Mucosa of descending colon (tissue), 3 donors: ENCODE data around the gene DLEC1. TPM values are rescaled to one million over a fixed set of nuclear protein-coding genes. Genes with fewer than 3 reads are reported as not detected.
"Not testable (repeated sequence)": the region's sequence is repeated elsewhere in the genome, so short reads cannot be mapped to it uniquely, and the experiment has no call there.

Source experiments
- ATAC-seq: fragments of 200-7000 bp; cut with Tn5 transposase; one replicate; pipeline ENCODE4 v1.9.1; 2020; ENCODE audit warnings: mild to moderate bottlenecking, moderate library complexity
- DNase-seq, 3 donors: peaks; one replicate each; pipeline ENCODE4 v3.0.0-alpha.2; 2020
- H3K36me3 ChIP-seq: fragments of 200-600 bp; one replicate; pipeline ENCODE4 v1.8.0; 2021; ENCODE audit warnings: low read depth, mild to moderate bottlenecking
- H3K4me1 ChIP-seq: fragments of 200-600 bp; one replicate; pipeline ENCODE4 v1.8.0; 2021; ENCODE audit warnings: low read depth, mild to moderate bottlenecking
- H3K4me3 ChIP-seq: fragments of 200-600 bp; one replicate; pipeline ENCODE4 v1.8.0; 2021; ENCODE audit warnings: mild to moderate bottlenecking
- H3K9me3 ChIP-seq: fragments of 200-600 bp; one replicate; pipeline ENCODE4 v1.8.0; 2021; ENCODE audit warnings: mild to moderate bottlenecking
- CTCF ChIP-seq: fragments of 200-600 bp; IDR thresholded peaks from one replicate; pipeline ENCODE4 v1.8.0; 2022; ENCODE audit warnings: antibody characterized with exemption, mild to moderate bottlenecking
- intact Hi-C, 2 donors: fragments of 100-400 bp; cut with DNase I in 1 of 2; cut with micrococcal nuclease in 1 of 2; formaldehyde crosslinking; loops; one replicate each; pipeline versions ENCODE4 v1.11.0 to v1.11.1; 2022; cut with DNase I, micrococcal nuclease
- total RNA-seq, 3 donors: library from RNA; stranded (reverse); fragmentation: NEBNext Ultra II Directional in 2 of 3; extraction: Animal tissue kit (Norgen Biotek cat#: 25700) in 2 of 3; gene quantifications; one replicate each; pipeline versions ENCODE4 v1.2.1 to v1.2.4, GENCODE V29; 2021 to 2023
- donor health status: DM: no; HTN: no; CAD: no; lungs with moderate emphysema.
- donor health status: DM: no; HTN: no; CAD: no.
- donor health status: DM: no; HTN: yes; CAD: no.

Gene DLEC1
- total RNA-seq, 3 donors from 2014 or later: 0.73 to 1.7 (median 1.5) TPM

GRCh38 chr3:38046821-38047220 lies 7.8 kb downstream of the DLEC1 start:
- ATAC-seq: no peak
- no peak for TF ChIP-seq CTCF
- no peak for DNase-seq
- peaks cover 5% of the 10 kb centered on the region for H3K4me1 ChIP-seq
- H3K4me3 ChIP-seq: no peak overlapping the region
- no peaks in the 10 kb centered on the region for H3K36me3 ChIP-seq
- no peaks in the 10 kb centered on the region for H3K9me3 ChIP-seq
- intact Hi-C loops: loop anchor here in 1 of 2 donors (10.0 kb wide), 1 partner anchor 88 kb away; the partner anchor contains the start of genes ACAA1 and MYD88

GRCh38 chr3:38047896-38048295 lies 8.9 kb downstream of the DLEC1 start:
- no peak for DNase-seq
- Histone ChIP-seq H3K9me3 (no peaks in the 10 kb centered on the region), H3K36me3 (no peaks in the 10 kb centered on the region), H3K4me3 (no peak overlapping the region), H3K4me1 (peaks cover 5% of the 10 kb centered on the region)
- no peak for ATAC-seq
- TF ChIP-seq CTCF: no peak
- intact Hi-C loops: loop anchor here in 1 of 2 donors (10.0 kb wide), 1 partner anchor 87 kb away; the partner anchor contains the start of genes ACAA1 and MYD88

- intact Hi-C loops: loop anchor here in 1 of 2 donors (10.0 kb wide), 1 partner anchor 85 kb away; the partner anchor contains the start of genes ACAA1 and MYD88
- TF ChIP-seq CTCF: no peak
- Histone ChIP-seq H3K4me3 (no peak overlapping the region), H3K9me3 (no peaks in the 10 kb centered on the region), H3K4me1 (no peaks in the 10 kb centered on the region), H3K36me3 (no peaks in the 10 kb centered on the region)
- ATAC-seq (no peak), DNase-seq (no peak)
Measured at GRCh38 chr3:38049358-38050126, 10.5 kb downstream of the DLEC1 start.

- ATAC-seq: no peak
- no peak for DNase-seq
- no peak for TF ChIP-seq CTCF
- Histone ChIP-seq H3K4me3 (no peak overlapping the region), H3K36me3 (no peaks in the 10 kb centered on the region), H3K9me3 (no peaks in the 10 kb centered on the region), H3K4me1 (no peaks in the 10 kb centered on the region)
- intact Hi-C loops: no loop called here
Measured at GRCh38 chr3:38051131-38051530, 12.1 kb downstream of the DLEC1 start.

- ATAC-seq, DNase-seq, H3K4me3 ChIP-seq, H3K9me3 ChIP-seq, H3K36me3 ChIP-seq, H3K4me1 ChIP-seq, intact Hi-C loops: not testable (repeated sequence)
Measured at GRCh38 chr3:38053286-38053685, 14.3 kb downstream of the DLEC1 start.

GRCh38 chr3:38053813-38054498 lies 14.9 kb downstream of the DLEC1 start:
- H3K36me3 ChIP-seq, ATAC-seq, H3K9me3 ChIP-seq, intact Hi-C loops, DNase-seq, H3K4me1 ChIP-seq, H3K4me3 ChIP-seq: not testable (repeated sequence)
